GM19468 (cell line): ENCODE data around the gene NFIB.

Source experiments
- ATAC-seq: cut with Tn5 transposase; IDR thresholded peaks from one replicate; pipeline ENCODE4 v1.9.1; 2021; ENCODE audit warnings: mild to moderate bottlenecking, moderate library complexity, moderate number of reproducible peaks; ENCODE audit not compliant: unreplicated experiment; ENCODE audit errors: extremely low read depth

NFIB gene

DNA sequence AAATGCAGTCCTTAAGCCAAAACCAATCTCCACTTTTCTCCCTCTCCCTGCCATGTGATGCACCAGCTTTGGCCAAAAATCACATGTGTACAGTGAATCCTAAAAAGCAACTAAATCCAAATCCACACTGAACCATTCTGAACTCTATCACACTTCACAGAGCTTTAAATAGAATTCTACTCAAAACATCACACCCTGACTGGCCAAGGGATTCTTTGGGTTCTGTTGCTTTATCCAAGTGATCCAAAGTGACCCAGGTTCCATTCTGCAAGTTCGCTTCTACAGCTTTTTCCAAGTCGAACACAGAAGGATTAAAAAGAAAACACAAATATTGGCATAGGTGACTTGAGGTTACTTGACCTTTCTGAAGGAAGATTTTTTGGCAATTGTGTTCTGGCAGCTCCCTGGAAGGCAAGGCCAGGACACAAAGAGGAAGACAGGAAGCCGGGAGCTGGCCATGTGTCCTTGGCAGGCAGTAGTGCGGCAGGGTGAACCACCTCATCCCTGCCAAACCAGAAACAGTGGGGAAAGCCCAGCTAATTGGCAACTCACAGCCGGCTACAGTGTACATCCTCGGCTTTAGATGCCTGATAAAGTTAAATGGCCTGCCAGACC, 115.0 kb downstream of the NFIB start:
- ATAC-seq: no peak

DNA sequence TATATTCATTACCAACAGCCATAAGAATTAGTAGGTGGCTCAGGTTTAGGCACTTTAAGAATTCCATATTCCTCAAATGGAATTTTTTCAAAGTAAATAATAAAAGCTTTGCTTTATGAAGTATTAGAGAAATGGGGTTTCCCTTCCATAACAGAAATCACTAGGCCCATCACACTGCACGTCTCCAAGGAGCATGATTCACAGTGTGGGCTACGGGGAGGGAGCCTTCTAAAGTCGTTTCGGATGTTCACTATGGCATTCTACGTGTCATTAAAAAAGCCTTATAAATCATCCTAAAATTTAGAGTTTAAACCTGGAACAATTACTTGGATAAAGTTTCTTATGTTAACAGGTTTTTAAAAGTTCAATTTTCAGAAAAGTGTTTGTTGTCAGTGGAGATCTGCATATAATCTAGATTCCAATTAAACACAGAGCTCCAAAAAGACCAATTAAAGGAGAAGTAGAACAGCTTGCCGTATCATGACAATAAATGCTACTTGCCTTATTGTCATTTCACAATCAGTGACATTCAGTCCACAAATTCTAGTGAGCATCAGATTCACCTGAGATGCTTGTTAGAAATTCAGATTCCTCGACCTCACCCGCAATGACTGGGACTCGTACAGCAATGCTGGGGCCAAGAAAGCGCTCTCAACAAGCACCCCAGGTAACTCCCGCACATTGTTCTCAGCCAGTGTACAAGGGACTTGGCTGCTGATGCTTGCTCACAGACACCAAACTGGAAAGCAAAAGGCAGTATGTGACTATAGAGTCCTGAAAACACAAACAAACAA, 115.7 kb downstream of the NFIB start:
- ATAC-seq: no peak

DNA sequence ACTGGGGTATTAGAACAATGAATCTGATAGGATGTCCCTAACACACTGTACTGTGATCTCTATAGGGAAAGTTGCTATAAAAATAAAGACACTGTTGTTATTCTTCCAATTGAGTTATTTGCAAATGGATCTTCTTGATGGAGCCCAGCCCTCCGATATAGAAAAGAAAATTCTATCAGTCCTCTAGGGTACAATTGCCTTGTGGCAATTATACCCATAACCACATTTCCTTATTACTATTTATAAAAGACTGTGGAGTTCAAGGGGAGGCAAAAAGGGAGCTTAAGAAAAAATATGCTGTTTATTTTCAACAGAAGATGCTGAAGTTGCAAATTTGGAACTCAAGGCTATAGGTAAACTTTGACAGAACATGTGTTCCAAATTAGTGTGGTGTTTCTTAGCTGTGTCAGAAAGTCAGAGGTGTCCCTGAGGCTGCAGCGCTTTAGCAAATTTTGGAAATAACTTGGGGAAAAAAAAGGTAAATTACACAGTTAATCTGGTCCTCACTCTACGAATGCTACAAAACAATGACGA, 116.5 kb downstream of the NFIB start:
- no peak for ATAC-seq

DNA sequence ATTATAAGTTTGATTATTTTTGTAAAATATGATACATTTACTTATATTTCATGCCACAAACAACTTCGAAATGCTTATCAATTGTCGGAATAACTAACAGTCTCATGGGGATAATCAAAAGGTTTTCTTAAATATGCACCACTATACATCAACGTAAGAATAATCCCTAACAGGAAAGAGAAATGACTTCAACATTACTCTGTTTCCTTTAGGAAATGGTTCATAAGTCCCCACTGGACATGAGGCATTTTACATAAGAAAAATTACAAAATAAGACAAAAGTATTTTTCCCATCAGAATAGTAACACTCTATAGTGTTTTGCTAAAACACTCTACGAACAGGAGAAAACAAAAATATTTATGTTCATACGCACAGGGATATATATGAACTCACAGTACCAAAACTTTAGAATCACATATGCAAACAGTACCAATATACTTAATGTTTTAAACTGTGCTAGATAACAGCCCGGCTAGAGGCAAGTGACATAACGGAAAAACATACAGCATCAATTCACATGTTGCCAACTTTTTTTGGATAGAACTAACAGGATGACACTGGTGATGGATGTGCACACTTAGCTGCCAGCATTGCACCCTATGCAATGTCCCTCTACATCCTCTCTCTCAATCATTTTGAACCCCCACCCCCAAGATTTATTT, 120.5 kb downstream of the NFIB start:
- ATAC-seq: no peak

DNA sequence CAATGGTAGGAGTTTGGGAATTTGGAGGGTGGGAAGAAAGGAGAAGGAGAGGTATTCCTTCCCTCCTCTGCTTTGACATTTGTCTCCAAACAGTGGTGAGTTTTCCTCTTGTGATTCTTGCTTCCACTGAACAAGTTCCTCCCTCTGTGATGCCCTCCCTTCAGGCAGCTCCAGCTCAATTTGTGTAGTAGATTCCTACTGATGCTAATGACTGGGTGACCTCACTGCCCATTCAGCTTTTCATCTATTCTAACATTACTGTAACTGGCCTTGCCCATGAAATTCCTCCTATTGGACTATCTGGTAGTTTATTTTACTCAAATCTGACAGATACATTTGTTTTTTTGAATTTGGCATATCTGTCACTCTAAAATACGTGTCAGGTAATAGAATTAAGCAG, 121.4 kb downstream of the NFIB start:
- no peak for ATAC-seq

DNA sequence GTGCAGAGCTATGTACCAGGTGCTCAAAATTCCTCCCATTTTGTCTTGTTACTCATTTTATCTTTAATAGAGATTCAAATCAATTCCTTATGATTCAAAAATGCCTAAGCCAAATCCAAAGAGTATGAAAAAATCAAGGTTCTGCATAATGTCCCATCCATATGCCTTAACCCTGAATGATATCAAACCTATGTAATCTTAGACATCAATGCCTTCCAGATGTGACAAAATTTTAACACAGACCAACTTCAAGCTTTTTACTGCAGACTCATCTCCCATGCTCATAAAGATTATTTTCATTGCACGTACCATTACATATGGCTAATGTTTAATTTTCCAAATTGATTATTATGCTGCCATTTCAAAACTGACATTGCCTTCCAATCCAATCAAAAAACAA, 122.4 kb downstream of the NFIB start:
- no peak for ATAC-seq

DNA sequence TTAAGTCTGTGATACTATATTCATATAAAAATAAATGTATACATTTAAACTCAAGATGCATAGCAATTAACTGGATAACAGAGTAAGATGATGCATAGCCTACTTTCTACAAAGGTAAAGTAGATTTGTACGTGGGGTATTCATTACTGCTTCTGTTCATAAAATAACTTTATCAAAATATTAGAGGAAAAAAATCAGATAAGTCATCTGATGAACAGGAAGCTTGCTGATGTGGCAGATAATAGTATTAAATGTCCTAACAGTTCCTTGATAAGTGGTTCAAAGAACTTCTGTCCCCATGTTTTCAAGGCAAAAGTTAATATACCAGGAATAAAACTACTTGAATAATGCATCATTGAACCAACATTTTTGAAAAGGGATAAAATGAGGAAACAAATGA, 123.7 kb downstream of the NFIB start:
- no peak for ATAC-seq

DNA sequence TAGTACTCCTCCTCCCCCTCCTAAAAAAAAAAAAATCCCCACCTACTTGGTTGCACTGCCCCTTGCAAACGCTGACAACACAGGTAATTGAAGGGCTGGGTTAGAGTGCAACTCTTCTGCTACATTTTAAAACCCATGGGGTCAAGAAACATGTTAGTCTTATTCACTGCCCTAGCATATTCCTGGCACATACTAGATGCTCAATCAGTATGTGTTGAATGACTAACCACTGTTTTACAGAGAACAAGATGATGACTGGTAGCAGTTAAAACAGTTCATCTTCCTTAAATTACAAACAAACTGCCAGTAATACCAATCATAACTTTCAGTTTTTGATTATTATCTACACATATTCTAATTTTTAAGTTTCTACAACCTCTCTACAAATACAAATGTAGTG, 124.4 kb downstream of the NFIB start:
- no peak for ATAC-seq

DNA sequence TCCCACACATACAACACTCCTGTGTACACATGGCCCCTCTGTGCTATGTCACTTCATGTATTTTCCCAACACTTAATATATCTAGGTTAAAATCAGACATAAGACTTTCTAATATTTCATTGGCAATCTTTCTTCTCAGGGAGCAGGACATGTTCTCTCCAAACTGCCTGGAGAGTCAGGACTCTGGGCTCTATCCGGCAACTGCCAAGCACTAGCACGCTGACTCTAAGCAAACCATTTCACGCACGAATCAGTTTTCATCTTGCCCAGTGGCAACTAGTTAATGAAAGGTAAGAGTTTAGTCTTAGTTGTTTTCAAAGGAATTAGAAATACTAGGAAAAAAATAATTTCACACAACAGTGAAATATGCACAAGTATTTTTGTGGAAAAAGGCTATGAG, 124.8 kb downstream of the NFIB start:
- no peak for ATAC-seq

DNA sequence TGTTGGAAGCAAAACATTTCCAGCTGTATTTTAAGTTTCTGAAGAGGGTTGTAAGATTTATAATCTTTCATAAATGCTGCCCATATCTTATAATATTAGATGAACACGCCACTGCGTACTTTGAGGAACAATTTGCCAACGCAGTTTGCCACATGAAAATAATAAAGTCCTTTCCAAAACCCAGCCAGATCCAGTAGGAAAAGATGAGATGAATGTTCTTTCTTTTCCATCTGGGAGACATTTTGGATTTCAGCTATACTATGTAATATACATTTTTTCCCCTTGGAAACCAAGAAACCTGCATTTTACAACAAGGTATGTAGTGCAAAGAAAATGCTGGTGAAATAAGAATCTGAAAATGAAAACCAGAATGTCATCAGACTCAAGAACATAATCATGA, 125.4 kb downstream of the NFIB start:
- no peak for ATAC-seq

DNA sequence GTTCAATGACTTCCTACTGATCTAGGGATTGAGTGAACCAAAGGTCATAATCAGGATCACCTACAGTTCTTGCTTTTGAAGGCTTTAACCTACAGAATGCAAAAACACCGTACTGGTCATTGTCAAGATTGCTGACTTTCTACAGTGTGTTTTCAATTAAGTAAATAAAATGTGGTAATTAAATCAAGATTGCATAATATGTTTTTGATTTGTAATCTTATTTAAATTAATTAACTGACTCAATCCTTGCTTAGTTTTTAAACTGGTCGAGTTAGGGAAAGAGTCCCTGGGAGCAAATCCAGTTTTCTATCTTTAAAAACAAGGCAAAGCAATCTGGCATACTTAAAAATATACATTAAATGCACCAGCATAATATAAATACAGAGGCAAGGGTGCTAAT, 125.9 kb downstream of the NFIB start:
- no peak for ATAC-seq

DNA sequence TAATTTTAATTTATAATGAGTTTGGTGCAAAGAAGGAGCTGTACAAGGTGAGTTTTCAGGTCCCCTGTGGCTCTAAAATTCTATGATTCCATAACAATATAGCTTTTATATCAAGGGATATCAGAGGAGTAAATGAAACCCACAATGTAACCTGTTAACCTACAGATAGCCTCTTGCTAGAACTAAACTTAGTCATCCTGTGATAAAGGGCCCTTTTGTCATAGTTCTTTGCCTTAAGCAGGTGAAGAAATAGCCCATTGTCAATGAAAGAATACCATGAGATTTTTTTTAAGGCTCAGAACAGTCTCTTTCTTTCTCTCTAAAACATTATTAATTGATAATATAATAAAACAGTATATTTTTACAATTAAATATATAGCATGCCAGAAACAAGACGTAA, 127.8 kb downstream of the NFIB start:
- ATAC-seq: no peak

DNA sequence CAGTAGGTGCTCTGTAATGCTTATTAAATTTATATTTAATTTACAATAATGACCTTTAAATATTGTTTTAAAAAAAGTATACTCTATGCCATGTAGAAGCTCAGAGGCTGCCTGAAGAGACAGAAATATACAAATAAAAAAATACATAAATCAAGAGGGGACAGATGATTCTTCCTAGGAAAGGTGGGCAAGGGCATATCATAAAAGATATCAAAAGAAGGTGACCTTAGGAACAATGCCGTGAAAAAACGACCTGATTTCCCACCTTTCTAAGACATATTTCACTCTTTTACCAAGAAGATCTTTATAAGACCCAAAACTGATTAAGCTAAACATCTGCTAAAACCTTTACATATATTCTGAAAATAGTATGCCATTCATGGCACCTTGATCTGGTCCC, 128.9 kb downstream of the NFIB start:
- no peak for ATAC-seq

DNA sequence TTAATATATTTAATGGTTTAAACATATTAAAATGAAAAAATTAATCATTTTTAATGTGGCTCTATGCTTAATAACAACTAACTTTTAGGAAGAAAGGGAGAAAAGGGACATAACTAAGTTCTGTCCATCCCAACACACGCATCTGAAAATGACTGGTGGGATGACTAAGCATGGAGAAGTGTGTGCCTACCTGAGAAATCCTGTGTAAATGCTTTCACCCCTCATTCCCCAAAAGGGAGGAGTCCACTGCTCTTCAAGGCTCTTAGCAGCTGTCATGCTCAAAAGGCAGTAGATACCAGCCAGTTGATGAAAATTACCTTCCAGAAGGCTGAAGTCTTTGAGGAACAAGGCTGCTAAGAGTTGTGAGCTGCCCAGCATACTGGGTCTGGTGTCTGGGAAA, 130.9 kb downstream of the NFIB start:
- ATAC-seq: no peak

DNA sequence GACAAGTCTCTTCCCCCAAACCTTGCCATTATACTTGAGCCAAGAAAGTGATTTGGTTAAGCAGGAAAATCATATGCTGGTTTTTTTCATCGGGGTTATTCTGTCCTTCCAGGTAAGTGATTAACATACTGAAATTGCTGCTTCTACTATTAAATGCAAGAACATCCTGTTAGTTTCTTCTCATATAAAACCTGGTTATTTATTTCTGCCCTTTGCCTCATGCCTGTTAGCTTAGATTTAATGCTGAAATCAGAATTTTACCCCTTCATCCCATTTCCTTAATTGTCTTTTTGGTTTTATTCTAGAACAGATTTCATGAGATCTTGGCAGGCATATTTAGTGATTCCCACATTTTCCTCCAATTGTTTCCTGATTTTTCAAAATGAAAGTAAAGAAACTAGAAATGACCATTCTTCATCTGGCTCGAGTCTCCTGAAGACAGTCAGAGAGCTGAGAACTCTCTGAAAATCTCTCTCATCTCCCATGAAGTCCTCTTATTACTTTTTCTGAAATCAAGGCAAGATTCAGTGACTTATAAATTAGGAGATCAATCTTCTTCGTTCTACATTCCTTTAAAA, 132.9 kb downstream of the NFIB start:
- ATAC-seq: no peak

DNA sequence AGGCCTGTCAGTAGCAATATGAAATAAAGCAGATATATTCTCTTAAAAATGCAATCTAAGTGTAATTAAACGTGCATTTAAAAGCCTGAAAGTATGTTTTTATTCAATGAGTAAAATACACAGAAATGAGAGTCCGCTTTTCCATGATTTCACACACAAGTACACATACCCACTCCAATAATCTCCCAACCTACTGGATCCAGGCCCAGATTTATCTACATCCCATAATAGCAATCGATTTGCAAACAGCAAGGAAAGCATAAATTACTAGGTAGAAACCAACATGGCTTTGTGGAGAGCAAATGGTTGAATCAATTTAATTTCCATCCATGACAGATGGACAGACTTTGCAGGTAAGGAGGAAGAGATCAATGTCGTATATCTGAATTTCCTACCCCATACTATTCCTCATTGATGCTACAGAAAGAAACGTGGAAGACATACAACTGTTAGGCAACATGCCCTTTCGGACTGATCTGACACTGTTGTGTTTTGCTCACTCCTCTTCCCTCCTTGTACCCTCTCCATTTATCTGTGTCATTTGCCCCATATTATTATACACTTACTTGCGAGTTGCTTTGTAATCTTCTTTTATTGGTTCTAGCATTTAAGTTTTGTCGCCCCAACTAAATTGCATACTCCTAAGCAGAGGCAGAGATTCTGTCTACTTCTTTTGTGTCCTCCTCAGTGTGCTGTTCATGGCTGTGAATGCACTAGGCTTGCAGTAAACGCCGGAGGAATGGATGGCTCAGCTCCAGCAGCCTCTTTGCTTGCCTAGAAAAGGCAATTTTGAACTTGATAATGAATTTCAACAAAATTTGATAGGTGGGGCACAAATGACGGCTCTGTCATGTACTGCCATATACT, 133.6 kb downstream of the NFIB start:
- no peak for ATAC-seq

DNA sequence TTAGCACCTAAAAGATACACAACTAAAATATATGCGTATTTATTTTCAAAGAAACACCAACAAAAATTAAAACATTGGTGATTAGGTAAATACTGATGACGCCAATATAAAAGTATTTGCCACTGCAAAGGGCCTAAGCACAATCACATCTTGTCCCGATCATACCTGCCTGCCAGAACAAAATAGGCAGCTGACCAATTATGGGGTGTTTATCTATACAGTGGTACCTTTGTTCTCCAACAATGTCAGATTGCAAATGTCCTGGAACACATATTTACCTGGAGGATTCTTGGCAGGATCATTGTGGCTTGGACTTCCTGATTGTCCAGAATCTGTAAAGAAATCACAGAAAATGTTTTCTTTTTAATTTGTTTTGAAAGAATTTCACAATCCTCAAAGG, 134.5 kb downstream of the NFIB start:
- no peak for ATAC-seq

DNA sequence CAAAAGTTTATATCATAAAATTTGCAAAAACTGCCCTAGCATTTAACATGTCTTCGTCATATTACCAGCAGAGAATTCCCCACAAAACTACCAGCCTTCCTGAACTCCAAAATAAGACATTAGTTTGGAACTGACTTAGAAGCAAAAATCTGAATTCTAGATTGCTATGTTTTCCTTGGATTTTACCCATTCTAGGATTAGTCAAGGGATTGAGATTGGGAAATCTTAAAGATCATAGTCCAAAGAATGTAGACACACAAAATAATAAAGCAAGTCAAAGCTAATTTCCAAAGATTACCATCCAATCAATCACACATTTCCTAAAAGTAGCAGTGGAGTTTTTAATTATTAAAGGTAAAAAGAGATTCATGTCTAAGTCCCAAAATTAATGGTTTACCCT, 138.2 kb downstream of the NFIB start:
- no peak for ATAC-seq

DNA sequence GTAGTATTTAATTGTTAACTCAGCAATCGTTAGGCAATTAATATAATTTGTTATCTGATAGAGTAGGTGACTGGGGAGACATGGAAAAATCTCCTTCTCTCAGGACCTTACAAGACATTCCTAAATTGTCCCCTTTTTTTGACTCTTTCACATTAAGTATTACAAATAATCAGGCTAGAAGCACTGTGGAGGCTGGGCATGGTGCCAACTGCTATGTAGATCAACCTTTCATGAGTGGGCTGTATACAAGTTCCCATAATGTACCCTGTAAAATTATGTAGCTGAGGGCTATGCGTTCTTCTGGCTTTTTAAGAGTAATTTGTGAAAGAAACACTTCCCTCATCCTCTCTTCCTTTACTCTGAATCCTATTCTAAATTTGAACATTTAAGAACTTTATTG, 140.2 kb downstream of the NFIB start:
- ATAC-seq: no peak

DNA sequence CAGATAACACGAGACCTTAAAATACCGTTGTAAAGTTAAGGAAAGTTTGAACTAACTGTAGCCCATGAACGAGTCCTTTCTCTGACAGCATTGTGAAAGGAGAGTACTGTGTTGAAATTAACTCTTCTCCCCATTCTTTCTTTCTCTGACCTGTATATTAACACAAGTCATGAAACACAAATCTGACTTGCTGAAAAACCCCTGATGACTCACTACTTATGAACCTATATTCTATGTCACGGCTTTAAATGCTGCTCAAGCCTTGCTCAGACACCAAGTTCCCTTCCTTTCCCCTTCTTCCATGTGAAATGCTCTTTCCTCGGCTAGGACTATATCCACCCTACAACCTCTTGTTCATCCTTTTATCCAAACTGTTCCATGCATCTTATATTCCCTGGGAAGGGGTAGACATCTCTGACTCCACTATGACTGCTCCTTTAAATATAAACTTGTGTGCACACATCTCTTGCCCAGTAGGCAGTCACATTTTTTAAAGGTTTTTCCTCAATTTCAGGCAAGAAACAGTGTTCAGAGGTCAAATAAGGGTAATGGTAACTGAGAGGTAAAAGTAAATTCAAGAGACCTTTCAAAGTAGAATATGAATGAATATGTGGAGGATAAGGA, 142.9 kb downstream of the NFIB start:
- ATAC-seq: no peak
